Measurements from ENCODE around the gene FNDC3B.
A peak's percentile ranks its signal among the peaks of the same experiment; 100 is the strongest.

The FNDC3B gene

GRCh38 chr3:172313671-172314070, 274.3 kb downstream of the FNDC3B start:
- no peak for DNase-seq (ENCODE audit: low spot score)

GRCh38 chr3:172314591-172315160, 275.3 kb downstream of the FNDC3B start:
- DNase-seq (ENCODE audit: low spot score), result no peak

GRCh38 chr3:172315401-172316091, 276.2 kb downstream of the FNDC3B start:
- no peak for DNase-seq (ENCODE audit: low spot score)

- DNase-seq (ENCODE audit: low spot score), result no peak
Measured at GRCh38 chr3:172316758-172317157, 277.4 kb downstream of the FNDC3B start.

- DNase-seq (ENCODE audit: low spot score), result no peak
Measured at GRCh38 chr3:172317481-172317880, 278.1 kb downstream of the FNDC3B start.

- no peak for DNase-seq (ENCODE audit: low spot score)
Measured at GRCh38 chr3:172317984-172318383, 278.6 kb downstream of the FNDC3B start.

GRCh38 chr3:172319595-172319994, 280.2 kb downstream of the FNDC3B start:
- DNase-seq (ENCODE audit: low spot score), result no peak

- no peak for DNase-seq (ENCODE audit: low spot score)
Measured at GRCh38 chr3:172320468-172320867, 281.1 kb downstream of the FNDC3B start.

GRCh38 chr3:172321035-172321434, 281.7 kb downstream of the FNDC3B start:
- DNase-seq (ENCODE audit: low spot score), result no peak

- DNase-seq (ENCODE audit: low spot score), result no peak
Measured at GRCh38 chr3:172323894-172324610, 284.7 kb downstream of the FNDC3B start.

- no peak for DNase-seq (ENCODE audit: low spot score)
Measured at GRCh38 chr3:172324611-172325203, 285.3 kb downstream of the FNDC3B start.

- no peak for DNase-seq (ENCODE audit: low spot score)
Measured at GRCh38 chr3:172325461-172325860, 286.1 kb downstream of the FNDC3B start.

GRCh38 chr3:172326993-172327392, 287.6 kb downstream of the FNDC3B start:
- no peak for DNase-seq (ENCODE audit: low spot score)

GRCh38 chr3:172328282-172328681, 288.9 kb downstream of the FNDC3B start:
- DNase-seq (ENCODE audit: low spot score), result no peak

GRCh38 chr3:172329070-172329469, 289.7 kb downstream of the FNDC3B start:
- DNase-seq (ENCODE audit: low spot score), result no peak

GRCh38 chr3:172330413-172330812, 291.0 kb downstream of the FNDC3B start:
- DNase-seq (ENCODE audit: low spot score), result no peak

- peak; percentile 74 for DNase-seq (ENCODE audit: low spot score)
Measured at GRCh38 chr3:172332256-172333041, 293.1 kb downstream of the FNDC3B start.

GRCh38 chr3:172333042-172333377, 293.6 kb downstream of the FNDC3B start:
- no peak for DNase-seq (ENCODE audit: low spot score)

- no peak for DNase-seq (ENCODE audit: low spot score)
Measured at GRCh38 chr3:172333692-172334457, 294.5 kb downstream of the FNDC3B start.

GRCh38 chr3:172334671-172335207, 295.4 kb downstream of the FNDC3B start:
- DNase-seq (ENCODE audit: low spot score), result no peak

- no peak for DNase-seq (ENCODE audit: low spot score)
Measured at GRCh38 chr3:172339892-172340291, 300.5 kb downstream of the FNDC3B start.

Measured in cerebellar cortex (tissue), 1 donor.